SHP77 treated with DMSO at 0.1 percent for 48 hours (cell line): ENCODE data around the gene ANKRD11.
"Not testable (repeated sequence)": the region's sequence is repeated elsewhere in the genome, so short reads cannot be mapped to it uniquely, and the experiment has no call there.

ENCODE experiments used
- DNase-seq: peaks from one replicate; lab custom pipeline; 2025; lab: John Stamatoyannopoulos, UW

The ANKRD11 gene

GRCh38 chr16:89450537-89450936 lies 39.8 kb downstream of the ANKRD11 start:
- no peak for DNase-seq

DNA sequence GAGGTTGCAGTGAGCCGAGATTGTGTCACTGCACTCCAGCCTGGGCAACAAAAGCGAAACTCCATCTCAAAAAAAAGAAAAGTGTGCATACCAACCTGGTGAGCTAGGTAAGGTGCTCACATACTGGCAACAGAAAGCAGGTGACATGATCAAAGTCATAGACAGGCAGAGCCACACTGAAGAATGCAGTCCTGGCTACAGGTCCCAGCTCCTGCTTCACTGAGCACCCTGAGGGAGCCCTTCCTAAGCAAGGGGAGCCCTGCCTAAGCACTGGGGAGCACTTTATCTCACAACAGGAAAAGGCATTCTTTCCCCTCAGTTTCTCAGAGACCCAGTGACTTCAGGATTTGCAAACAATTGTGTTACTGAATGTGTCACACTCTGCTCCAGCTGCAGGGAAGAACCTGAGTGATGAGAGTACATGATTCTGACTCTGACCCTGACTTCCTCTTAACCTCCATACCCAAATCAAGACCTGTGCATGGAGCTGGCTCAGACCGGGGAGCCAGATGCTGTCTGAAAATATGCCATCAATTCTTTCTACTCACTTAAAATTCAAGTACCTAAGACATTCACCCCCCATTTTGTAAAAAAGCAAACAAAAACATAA lies 40.5 kb downstream of the ANKRD11 start:
- no peak for DNase-seq

GRCh38 chr16:89448656-89449055 lies 41.7 kb downstream of the ANKRD11 start:
- DNase-seq, result no peak

DNA sequence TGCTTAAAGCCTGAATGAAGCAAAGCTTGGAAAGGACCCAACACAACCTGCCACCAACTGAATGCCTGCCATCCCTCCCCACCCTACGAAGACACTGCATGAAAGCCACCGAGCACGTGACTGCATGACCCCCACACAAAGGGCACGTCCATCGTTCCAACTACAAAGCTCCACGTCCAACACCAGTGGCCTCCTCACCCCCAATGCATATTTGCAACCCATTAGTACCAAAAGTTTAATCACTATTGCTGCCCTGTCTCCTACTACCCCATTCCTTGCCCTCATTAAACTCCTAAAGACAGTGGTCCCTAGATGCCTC lies 43.4 kb downstream of the ANKRD11 start:
- DNase-seq, result no peak

DNA sequence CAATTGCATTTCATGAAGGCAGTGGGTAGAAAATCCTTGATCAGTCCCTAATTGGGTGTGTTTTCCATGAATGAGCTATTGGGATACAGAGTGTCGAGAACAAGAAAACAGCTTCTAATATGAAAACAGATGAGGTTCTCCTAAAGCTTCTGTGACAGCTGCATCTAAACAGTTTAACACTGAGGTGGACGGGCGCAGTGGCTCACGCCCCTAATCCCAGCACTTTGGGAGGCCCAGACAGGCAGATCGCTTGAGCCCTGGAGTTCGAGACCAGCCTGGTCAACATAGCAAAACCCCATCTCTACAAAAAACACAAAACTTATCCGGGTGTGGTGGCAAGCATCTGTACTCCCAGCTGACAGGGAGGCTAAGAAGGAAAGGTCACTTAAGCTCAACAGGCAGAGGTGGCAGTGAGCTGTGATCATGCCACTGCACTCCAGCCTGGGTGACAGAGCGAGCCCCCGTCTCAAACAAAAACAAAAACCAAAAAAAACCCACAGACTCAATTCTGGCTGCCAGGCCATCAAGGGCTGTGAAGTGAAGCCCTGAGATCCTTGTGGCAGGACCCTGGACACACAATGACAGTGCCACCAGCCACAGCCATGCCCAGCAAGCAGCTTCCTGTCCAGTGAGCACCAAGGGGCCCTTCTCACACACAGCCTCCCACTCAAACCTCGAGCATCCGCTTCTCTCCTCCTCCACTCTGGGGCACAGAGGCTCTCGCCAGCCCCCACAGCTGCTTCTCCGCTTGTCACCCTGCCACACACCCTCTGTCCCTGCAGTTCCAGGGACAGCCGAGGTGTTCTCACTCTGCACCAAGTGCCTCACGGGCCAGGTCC lies 44.0 kb downstream of the ANKRD11 start:
- no peak for DNase-seq

GRCh38 chr16:89445166-89445565 lies 45.2 kb downstream of the ANKRD11 start:
- DNase-seq, result no peak

DNA sequence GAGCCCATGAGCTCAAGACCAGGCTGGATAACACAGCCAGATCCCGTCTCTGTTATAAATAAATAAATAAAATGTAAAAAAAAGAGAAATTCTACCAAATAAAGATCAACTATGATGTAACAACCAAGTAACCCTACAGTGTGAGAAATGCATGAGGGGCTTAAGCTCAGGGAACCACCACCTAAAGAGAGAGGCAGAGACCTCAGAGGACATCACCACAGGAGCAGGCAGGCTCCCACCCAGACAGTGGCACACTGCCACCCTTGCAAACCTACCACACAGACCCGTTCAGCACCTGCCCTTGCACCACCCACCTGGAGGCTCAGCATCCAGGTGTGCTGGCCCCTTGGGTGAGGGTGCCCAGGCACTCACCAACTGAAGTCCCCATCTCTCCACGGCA lies 45.6 kb downstream of the ANKRD11 start:
- DNase-seq, result no peak

GRCh38 chr16:89444151-89444723 lies 46.1 kb downstream of the ANKRD11 start:
- no peak for DNase-seq

DNA sequence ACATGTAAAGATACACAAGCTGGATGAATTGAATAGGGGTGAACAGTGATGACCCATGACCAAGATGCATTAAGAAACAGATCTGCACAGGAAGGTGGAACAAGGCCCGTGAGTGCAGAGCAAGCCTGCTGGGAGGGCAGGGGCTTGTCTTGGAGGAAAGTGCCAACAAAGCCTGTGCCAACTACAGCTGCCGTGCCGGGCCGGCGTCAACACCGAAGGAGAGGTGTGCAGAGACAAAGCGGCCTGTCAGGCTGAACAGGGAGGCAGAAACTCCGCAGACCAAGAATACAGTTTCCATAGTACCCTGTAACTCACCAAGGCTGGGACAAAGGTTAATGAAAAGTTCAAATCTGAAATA lies 46.7 kb downstream of the ANKRD11 start:
- no peak for DNase-seq

DNA sequence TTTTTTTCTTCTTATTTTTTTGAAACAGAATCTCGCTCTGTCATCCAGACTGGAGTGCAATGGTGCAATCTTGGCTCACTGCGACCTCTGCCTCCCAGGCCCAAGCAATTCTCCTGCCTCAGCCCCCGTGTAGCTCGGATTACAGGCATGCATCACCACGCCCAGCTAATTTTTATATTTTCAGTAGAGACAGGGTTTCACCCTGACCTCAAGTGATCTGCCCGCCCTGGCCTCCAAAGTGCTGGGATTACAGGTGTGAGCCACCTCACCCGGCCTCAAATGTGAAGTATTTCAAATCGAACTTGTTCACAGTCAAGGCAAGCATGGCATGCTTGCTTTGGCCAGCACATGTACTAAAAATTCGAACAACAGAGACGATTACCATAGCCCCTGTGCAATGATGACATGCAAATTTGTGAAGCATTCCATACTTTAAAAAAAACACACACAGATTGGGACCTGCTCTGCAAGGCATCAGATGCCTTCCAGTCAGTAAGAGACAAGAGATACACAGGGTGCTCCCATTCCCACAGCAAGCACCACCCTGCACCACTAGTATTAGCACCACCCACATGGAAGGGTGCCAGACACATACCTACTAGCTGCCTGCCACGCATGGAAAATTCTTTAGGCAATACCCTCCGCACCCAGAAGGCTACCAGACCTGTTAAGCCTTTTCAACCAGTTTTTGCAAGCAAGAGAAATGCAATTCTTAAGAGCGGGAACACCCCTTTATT lies 47.2 kb downstream of the ANKRD11 start:
- DNase-seq, result peak; percentile 40

DNA sequence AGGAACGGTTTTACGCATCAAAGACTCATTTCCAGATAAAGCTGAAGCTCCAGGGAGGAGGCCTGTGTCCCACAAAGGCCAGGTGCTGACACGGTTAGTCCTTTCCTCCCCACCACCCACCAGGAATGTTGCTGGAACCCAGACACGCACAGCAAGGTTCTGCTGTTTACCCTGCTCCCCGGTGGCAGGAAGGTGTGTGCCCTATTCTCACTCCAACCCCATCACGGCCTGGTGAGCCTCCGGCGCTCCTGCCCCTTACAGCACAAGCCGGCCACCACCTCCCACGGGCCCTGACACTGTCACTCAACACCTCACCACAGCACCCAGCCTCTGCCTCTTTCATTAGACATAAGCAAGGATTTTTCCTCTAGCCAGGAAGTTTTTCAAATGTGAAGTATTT lies 47.8 kb downstream of the ANKRD11 start:
- DNase-seq, result no peak

GRCh38 chr16:89439659-89440058 lies 50.7 kb downstream of the ANKRD11 start:
- DNase-seq, result no peak

- DNase-seq, result no peak
Measured at GRCh38 chr16:89437991-89438390, 52.4 kb downstream of the ANKRD11 start.

- no peak for DNase-seq
Measured at GRCh38 chr16:89437251-89437987, 52.9 kb downstream of the ANKRD11 start.

- no peak for DNase-seq
Measured at GRCh38 chr16:89436366-89436765, 54.0 kb downstream of the ANKRD11 start.

DNA sequence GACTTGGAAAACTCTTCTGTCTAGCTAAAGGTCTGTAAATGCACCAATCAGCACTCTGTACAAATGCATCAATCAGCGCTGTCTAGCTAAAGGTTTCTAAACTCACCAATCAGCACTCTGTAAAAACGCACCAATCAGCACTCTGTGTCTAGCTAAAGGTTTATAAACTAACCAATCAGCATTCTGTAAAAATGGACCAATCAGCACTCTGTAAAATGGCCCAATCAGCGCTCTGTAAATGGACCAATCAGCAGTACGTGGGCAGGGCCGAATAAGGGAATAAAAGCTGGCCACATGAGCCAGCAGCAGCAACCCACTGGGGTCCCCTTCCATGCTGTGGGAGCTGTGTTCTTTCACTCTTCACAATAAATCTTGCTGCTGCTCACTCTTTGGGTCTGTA lies 55.3 kb downstream of the ANKRD11 start:
- DNase-seq, result not testable (repeated sequence)

DNA sequence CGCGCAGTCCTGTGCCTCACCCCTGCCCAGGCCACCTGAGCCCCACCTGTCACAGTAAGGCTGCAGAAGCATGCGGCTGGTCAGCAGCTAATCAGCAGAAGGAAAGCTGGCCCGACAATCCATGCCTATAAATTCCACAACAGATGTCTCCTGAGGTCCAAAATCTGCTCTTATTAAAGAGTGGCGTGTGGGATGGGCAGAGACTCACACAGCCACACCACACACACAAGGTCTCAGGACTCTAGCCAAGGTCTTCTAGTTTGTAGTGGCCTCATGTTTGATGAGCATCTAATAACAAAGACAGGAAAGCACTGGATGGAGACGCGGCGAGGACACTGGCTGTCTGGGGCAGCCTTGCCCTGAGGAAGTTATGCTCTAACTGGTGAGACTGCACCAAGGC lies 55.9 kb downstream of the ANKRD11 start:
- no peak for DNase-seq

- DNase-seq, result not testable (repeated sequence)
Measured at GRCh38 chr16:89433363-89433984, 56.9 kb downstream of the ANKRD11 start.

DNA sequence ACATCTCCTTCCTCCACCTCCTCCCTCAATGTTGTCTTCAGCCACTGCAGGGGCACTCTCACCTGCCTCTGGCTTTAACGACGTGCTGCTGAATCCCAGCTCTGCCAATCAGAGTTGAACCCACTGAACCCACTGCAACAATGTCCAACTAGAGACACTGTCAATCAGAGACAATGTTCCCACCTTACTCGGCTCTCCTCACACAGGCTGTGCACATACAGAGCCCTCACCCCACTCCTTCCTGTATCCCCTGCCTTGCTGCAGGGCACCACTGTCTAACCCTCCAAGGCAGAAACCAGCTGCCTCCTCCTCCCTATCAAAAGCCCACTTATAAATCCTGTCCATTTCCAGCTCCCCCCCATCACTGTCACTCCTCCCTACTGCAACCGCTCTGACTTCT lies 58.7 kb downstream of the ANKRD11 start:
- DNase-seq, result no peak

- DNase-seq, result peak; percentile 29
Measured at GRCh38 chr16:89431158-89431584, 59.2 kb downstream of the ANKRD11 start.

GRCh38 chr16:89430436-89431157 lies 59.8 kb downstream of the ANKRD11 start:
- peak; percentile 1 for DNase-seq
